Measurements from ENCODE around the gene TMEM11.

The TMEM11 gene

DNA sequence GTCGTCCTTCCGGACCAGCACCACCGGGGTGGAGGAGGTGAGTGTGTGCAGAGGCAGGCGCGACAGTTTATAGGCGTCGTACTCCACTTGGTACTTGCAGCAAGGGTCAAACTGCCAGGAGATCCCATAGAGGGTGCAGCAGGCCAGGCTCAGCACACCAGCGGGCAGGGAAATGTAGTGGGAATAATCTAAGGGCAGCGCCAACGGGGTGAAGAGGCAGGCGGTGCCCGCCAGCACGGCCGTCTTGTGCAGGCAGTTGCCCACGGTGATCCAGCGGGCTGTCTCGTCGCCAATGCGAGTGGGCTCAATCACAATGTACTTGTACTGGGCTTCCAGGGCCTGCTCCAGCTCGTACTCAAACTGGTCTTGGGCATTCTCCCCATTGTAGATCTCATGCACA, 15.6 kb downstream of the TMEM11 start:
- Histone ChIP-seq H4K20me1 (ENCODE audit: control insufficient read depth, insufficient read depth, low read depth, low read length) (peaks cover 13% of the 10 kb centered on the region), H3K27ac (ENCODE audit: low read depth, low read length) (no peak overlapping the region), H3K36me3 (ENCODE audit: control insufficient read depth, low read length) (peaks cover 44% of the 10 kb centered on the region), H3K4me2 (ENCODE audit: low read length) (no peak overlapping the region), H3K9me2 (replicated peaks; ENCODE audit: control insufficient read depth, low read length) (no peaks in the 10 kb centered on the region), H3K27me3 (ENCODE audit: control insufficient read depth, low read length) (no peaks in the 10 kb centered on the region), H3F3A (ENCODE audit: control insufficient read depth, insufficient read depth) (peaks cover 6% of the 10 kb centered on the region; the same call in 1 of the 2 replicates), H3K79me2 (ENCODE audit: control insufficient read depth, low read length) (peaks cover 62% of the 10 kb centered on the region), H3K4me1 (ENCODE audit: control insufficient read depth, low read length) (no peaks in the 10 kb centered on the region), H3K9me3 (ENCODE audit: control insufficient read depth, insufficient read depth, low read length) (no peaks in the 10 kb centered on the region), H3K4me3 (ENCODE audit: low read length) (no peak overlapping the region)
- TF ChIP-seq EZH2phosphoT487 (IDR thresholded peaks at IDR 0.05; ENCODE audit: borderline replicate concordance, low read length): no peak
- TF ChIP-seq, protein P1, sequence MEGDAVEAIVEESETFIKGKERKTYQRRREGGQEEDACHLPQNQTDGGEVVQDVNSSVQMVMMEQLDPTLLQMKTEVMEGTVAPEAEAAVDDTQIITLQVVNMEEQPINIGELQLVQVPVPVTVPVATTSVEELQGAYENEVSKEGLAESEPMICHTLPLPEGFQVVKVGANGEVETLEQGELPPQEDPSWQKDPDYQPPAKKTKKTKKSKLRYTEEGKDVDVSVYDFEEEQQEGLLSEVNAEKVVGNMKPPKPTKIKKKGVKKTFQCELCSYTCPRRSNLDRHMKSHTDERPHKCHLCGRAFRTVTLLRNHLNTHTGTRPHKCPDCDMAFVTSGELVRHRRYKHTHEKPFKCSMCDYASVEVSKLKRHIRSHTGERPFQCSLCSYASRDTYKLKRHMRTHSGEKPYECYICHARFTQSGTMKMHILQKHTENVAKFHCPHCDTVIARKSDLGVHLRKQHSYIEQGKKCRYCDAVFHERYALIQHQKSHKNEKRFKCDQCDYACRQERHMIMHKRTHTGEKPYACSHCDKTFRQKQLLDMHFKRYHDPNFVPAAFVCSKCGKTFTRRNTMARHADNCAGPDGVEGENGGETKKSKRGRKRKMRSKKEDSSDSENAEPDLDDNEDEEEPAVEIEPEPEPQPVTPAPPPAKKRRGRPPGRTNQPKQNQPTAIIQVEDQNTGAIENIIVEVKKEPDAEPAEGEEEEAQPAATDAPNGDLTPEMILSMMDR (IDR thresholded peaks at IDR 0.05; ENCODE audit: low read depth, low read length, poor library complexity, severe bottlenecking): no peak

DNA sequence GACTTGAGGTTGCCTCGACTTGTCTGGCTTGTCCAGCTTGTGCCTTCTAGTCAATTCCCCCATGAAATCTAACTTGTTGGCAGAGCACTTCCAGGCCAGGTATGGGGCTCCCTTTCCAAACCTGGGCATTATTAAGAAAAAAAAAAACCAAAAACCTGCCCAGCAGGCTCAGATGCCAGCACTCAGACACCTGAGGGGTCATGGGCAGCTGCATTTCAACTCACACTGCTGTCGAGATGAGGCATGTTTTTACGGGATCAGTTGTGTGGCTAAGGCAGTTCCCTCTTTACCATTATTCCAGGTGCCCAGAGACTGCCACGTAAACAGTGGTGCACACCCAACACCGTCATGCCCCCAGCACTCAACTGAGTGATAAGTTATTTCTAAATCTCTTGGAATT, 17.8 kb downstream of the TMEM11 start:
- Histone ChIP-seq H3F3A (ENCODE audit: control insufficient read depth, insufficient read depth) (peaks cover 6% of the 10 kb centered on the region; the same call in 1 of the 2 replicates), H4K20me1 (ENCODE audit: control insufficient read depth, insufficient read depth, low read depth, low read length) (peaks cover 4% of the 10 kb centered on the region)

DNA sequence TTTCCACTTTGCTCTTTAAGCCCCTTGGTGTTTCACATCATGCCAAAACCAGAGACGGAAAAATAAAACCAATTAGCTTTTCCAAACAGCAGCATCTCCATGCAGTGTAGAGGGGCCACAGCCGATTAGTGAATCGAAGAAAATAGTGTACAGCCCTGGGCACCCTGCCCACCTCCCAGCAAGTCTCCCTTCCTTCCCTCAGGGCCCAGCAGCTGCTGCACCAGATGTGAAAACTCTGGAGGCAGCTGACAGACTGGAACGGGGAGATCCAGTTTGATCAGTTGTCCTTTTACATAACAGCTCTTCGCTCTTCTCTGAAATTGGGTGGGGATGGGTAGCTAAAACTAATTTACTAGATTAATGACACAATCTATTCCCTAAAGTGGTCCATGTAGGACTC, 19.3 kb downstream of the TMEM11 start:
- Histone ChIP-seq H3K4me1 (ENCODE audit: control insufficient read depth, low read length) (no peaks in the 10 kb centered on the region), H4K20me1 (ENCODE audit: control insufficient read depth, insufficient read depth, low read depth, low read length) (0 out of 2 replicates have a peak, but pooled peaks cover 2% of the 10 kb centered on the region), H3K27me3 (ENCODE audit: control insufficient read depth, low read length) (no peaks in the 10 kb centered on the region), H3K9me2 (replicated peaks; ENCODE audit: control insufficient read depth, low read length) (no peaks in the 10 kb centered on the region), H3K9me3 (ENCODE audit: control insufficient read depth, insufficient read depth, low read length) (no peaks in the 10 kb centered on the region), H3K4me3 (ENCODE audit: low read length) (no peak overlapping the region), H3F3A (ENCODE audit: control insufficient read depth, insufficient read depth) (peaks cover 6% of the 10 kb centered on the region; the same call in 1 of the 2 replicates), H3K4me2 (ENCODE audit: low read length) (no peak overlapping the region), H3K36me3 (ENCODE audit: control insufficient read depth, low read length) (peaks cover 26% of the 10 kb centered on the region), H3K79me2 (ENCODE audit: control insufficient read depth, low read length) (peaks cover 25% of the 10 kb centered on the region), H3K27ac (ENCODE audit: low read depth, low read length) (no peak overlapping the region)
- TF ChIP-seq, protein P1 (IDR thresholded peaks at IDR 0.05; ENCODE audit: low read depth, low read length, poor library complexity, severe bottlenecking): no peak
- TF ChIP-seq EZH2phosphoT487 (IDR thresholded peaks at IDR 0.05; ENCODE audit: borderline replicate concordance, low read length): no peak

More for the DNA sequence above, 17.8 kb downstream of the TMEM11 start:
- peaks cover 39% of the 10 kb centered on the region for H3K79me2 ChIP-seq (ENCODE audit: control insufficient read depth, low read length)
- no peak overlapping the region for H3K27ac ChIP-seq (ENCODE audit: low read depth, low read length)
- TF ChIP-seq, protein P1 (IDR thresholded peaks at IDR 0.05; ENCODE audit: low read depth, low read length, poor library complexity, severe bottlenecking): no peak
- no peak for TF ChIP-seq EZH2phosphoT487 (IDR thresholded peaks at IDR 0.05; ENCODE audit: borderline replicate concordance, low read length)
- H3K9me2 ChIP-seq (replicated peaks; ENCODE audit: control insufficient read depth, low read length): no peaks in the 10 kb centered on the region
- H3K9me3 ChIP-seq (ENCODE audit: control insufficient read depth, insufficient read depth, low read length): no peaks in the 10 kb centered on the region
- H3K36me3 ChIP-seq (ENCODE audit: control insufficient read depth, low read length): peaks cover 36% of the 10 kb centered on the region
- no peak overlapping the region for H3K4me3 ChIP-seq (ENCODE audit: low read length)
- H3K27me3 ChIP-seq (ENCODE audit: control insufficient read depth, low read length): no peaks in the 10 kb centered on the region
- no peak overlapping the region for H3K4me2 ChIP-seq (ENCODE audit: low read length)
- H3K4me1 ChIP-seq (ENCODE audit: control insufficient read depth, low read length): no peaks in the 10 kb centered on the region
